HG03196 (cell line): Measurements from ENCODE around the gene KANSL1.

Experiments used
- ATAC-seq: cut with Tn5 transposase; IDR thresholded peaks from one replicate; pipeline ENCODE4 v1.9.1; 2021; ENCODE audit not compliant: unreplicated experiment

Gene KANSL1

DNA sequence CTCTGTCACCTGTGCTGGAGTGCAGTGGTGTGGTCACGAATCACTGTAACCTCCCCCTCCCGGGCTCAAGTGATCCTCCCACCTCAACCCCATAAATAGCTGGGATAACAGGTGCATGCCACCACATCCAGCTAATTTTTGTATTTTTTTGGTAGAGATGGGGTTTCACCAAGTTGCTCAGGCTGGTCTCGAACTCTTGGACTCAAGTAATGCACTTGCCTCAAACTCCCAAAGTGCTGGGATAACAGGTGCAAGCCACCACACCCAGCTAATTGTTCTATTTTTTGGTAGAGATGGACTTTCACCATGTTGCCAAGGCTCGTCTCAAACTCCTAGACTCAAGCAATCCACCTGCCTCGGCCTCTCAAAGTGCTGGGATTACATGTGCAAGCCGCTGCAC lies 107.7 kb downstream of the KANSL1 start:
- no peak for ATAC-seq

DNA sequence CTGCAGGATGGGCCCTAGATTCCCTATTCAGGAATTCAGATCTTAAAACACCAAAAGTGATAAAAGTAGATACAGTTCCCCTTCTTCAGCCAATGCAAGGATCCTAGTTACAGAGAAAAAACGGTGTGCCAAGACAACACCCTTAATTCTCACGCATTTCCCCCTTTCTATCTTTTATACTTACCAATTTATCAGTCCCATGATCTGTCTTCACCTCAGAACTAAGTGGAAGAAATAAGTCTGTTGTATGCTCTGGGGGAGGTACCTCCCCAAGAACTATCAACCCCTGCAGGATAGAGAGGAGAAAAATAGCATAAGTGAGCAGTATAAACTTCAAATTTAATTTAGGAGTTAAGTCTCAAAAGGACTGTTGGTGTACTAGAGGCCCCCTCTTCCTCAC lies 111.0 kb downstream of the KANSL1 start:
- ATAC-seq, result no peak

DNA sequence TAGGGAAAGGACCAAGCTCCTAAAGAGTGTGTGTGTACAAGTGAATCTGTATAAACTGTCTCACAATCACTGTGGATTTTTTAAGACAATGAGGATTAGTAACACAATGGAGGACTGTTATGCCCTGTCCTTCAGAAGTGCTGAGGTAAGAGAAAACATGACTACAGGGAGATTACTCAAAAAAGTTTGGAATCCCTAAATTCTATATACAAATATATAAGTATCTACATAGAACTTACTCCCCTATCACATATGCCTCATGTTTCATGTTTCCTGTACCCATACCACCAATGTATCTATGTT lies 112.3 kb downstream of the KANSL1 start:
- ATAC-seq, result no peak

DNA sequence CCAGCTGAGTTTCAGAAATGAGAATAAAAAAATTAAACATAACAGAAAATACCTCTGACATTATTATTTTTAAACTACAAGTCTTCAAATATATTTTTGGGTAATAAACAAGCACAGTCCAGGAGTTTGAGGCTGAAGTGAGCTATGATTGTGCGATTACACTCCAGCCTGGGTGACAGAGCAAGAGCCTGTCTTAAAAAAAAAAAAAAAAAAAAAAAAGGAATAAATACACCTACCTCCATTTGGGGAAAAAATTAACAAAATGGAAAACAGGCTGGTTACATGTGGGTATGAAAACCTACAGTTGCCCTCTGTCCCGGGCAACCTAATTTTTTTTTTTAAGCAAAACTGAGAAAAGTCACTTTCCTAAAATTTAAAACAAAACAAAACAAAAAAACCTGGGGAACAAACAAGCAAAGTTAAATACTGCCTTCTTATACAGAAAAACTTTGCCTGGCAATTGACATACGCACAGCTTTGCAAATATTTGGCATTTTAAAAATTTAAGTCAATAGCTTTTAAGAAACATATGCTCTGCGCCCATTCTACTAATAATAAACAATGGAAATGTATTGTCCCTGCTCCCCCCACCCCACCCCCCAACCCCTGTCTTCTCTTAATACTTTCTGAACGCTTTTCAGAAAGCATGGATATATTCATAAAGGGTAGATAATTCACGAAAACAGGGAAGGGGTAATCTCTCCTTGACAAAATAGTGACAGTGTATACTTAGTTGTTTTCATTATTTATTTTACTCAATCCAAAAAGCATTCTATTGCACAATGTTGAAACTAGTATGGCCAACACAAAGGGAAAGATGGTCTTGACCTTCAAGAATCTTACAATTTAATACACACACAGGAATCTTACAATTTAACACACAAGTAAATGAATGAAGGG lies 112.9 kb downstream of the KANSL1 start:
- no peak for ATAC-seq

DNA sequence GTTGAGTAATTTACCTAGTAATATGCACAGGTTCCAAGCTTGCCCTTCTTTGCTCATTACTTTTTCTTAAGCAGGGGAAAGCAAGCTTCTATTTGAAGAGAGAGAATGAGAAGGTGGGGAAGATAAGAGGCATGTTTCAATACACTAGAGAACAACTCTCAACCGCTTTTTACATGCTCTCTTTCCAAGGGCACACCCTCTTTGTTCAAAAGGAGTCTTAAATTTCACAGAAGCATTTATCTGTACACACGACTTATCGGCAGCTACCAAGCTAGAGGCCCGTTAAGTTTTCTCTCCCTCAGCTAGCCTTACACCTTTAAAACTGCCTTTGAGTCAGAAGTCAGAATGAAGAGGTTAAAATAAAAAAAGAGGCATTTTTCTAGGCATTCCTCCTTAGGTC lies 114.6 kb downstream of the KANSL1 start:
- no peak for ATAC-seq

DNA sequence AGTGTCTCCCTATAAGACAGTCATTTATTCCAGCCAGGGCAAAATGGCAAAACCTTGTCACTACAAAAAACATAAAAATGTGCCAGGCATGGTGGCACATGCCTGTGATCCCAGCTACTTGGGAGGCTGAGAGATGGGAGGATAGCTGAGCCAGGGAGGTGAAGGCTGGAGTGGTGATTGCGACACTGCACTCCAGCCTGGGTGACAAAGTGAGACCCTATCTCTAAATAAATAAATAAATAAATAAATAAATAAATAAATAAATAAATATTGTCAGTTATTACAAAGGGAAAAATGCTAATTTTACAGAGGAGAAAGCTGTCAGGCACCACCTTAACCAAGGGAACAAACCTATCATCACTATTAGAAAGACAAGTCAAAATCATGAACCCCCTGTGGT lies 118.7 kb downstream of the KANSL1 start:
- ATAC-seq, result no peak

DNA sequence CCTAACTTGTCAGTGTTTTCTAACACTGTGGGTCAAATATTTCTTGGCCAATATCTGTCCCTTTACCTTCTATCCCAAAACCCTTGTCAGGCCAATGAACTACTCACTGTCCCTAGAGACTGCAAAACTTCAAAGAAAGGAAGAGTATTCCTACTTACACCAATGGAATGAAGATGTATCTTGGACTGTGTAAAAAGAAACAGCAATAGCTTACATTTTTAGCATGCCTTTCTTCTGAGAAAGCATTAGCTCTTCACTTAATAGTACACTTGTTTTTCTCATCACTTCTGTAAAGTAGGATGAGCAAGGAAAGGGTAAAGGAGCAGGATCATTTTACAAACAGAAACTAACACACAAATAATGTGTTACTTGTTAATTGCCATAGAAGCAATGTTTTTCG lies 120.2 kb downstream of the KANSL1 start:
- no peak for ATAC-seq

DNA sequence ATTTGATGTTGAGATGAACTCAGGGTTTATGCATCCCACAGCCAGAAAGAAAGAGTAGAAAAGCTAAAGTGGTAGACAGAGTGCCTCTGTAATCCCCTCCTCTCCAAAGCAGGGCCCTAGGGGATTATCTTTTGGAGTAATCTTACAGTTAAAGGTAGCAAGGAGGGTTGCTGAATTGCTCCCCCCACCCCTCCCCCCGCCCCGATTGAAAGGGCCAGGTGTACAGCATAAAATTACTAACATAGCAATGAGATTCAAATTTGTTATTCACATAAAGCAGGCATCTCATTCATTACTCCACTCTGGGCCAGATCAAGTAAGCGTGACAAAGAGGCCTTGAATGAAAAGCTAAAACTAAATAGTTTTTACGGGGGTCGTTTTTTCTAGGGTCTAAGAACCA lies 121.4 kb downstream of the KANSL1 start:
- ATAC-seq, result no peak

DNA sequence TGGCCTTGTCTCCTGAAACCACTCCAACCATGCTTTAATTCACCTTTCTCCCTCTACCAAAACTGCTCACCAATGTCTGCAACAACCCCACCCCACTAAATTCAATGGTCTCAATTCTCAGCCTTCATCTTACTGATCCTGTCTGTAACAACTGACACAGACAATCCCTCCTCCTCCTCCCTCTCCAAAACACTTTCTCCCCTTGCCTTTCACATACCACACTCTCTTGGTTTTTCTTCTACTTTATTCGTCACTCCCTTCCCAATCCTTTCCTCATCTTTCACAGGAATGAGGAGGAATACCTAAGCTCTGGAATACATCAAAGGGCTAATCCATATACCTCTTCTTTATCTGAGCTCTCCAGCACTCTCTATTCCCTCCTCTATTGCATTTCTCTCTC lies 128.8 kb downstream of the KANSL1 start:
- ATAC-seq, result no peak

DNA sequence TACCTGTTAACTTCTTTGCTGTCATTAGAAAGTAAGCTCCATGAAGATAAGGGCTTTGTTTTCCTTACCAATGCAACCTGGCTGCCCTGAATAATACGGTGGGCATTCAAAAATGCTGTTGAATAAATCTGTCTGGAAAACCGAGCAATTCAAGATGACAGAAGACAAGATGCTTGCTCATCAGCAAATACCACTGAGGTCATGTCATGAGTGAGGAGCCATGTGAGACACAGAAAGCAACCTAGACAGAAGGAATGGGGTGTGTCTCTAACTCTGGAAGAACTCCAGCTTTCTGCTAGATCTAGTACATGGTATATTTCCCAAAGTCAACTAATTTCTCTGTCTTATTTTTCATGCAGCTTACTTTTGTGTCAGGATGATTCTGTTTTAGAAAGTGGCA lies 130.0 kb downstream of the KANSL1 start:
- no peak for ATAC-seq

DNA sequence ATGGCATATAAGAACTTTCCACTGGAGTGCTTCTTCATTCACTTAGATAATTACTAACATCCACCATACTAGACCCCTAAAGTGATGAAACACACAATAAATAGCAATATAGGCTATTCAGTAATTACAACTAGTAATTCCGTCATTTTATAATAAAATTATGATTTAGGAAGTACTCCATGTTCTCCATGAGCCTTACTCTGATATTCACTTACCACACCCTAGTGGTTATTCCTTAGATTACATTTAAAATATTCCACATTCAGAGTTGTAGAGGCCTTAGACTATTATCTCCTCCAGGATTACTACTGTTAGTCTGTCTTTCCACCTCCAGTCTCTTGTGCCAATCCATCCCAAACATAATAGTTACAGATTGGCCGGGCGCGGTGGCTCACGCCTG lies 131.8 kb downstream of the KANSL1 start:
- ATAC-seq, result no peak

DNA sequence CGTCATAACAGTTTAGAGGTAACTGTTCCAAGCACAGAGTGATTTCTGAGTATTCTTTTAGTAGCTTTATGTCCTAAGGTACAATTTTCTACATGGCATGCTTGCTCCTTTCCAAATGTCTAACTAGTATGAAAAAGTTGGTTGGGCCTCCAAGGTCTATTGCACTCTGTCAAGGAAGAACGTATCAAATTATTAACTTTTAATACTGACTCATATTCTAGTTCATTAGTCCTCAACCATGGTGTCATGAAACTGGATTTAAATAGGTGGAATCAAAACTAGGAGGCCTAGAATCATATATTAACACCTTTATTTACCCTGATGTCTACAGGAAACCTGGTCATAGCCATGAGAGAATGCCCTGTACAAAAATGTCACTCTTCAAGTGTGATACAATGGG lies 132.8 kb downstream of the KANSL1 start:
- no peak for ATAC-seq

DNA sequence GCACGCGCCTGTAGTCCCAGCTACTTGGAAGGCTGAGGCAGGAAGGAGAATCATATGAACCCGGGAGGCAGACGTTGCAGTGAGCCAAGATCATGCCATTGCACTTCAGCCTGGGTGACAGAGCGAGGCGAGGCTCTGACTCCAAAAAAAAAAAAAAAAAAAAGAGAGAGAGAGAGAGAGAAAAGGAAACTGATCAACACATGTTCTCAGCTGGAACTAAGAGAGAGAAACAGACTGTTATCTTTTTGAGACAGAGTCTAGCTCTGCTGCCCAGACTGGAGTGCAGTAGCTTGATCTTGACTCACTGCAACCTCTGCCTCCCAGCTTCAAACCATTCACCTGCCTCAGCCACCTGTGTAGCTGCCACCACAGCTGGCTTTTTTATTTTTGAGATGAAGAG lies 133.7 kb downstream of the KANSL1 start:
- no peak for ATAC-seq

DNA sequence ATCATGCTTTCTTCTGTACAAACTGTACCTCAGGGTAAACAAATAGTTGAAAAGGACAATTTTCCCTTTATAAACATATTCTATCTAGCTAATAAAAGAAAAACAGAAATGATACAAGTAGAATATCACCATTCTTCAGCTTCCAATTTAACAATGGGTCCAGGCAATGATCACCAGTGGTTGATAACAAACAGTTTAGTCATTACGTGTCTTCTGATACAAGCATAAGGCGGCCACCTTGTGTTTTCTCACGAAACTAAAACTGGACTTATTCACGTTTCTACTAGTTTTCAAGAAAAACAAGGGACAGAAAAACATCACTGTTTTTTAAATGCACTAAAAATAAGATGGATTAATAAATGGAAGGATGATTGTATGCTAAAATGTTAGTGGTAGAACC lies 135.9 kb downstream of the KANSL1 start:
- no peak for ATAC-seq

DNA sequence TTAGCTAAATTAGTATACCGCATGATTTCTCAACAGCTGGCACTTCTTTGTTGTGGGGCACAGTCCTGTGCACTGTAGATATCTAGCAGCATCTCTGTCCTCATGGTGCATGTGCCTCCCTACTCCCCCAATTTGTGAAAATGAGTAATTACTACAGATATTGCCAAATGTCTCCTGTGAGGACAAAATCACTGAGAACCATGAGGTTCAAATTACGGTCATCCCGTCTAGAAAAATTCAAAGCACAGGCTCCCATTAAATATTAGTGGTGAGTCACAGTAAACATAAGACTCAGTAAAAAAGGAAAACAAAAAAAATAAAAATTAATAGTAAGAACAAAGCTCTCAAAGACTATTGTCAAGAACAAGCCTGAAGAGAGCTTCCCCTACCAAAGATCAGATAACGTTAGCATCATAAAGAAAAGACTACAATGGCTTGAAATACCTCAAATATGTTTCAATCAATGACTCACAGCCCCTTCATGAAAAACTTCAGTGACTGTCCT lies 136.4 kb downstream of the KANSL1 start:
- no peak for ATAC-seq

DNA sequence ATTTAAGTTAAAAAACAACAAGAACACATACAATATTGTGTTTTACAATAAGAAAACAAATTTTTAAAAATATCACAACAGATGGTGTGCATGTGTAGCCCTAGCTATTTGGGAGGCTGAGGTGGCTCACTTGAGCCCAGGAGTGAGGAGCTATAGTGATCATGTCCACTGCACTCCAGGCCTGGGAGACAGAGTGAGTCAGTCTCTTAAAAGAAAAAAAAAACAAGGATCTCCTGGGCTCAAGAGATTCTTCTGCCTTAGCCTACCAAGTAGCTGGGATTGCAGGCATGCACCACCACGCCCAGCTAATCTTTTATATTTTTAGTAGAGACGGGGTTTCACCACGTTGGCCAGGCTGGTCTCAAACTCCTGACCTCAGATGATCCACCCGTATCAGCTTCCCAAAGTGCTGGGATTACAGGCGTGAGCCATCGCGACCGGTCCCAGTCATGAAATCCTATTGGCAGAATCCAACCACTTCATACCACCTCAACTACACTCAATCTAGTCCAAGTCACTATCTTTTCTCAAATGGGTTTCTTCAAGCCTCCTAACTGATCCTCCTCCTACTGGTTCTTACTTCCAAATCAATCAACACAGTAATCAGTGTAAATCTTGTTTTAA lies 139.2 kb downstream of the KANSL1 start:
- no peak for ATAC-seq

DNA sequence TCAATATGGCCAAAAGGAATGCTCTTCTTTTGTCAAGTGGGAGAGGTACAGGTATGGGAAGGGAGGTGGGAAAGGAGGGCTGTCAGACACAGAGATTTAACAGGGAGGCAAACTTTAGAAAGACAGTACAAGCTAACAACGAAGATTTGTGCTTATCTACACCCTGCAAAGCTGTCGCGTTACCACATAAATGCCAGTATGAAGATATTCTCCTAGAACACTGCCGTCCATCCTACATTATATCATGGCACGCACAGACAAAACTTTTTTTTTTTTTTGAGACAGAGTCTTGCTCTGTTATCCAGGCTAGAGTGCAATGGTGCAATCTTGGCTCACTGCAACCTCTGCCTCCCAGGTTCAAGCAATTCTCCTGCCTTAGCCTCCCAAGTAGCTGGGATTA lies 143.6 kb downstream of the KANSL1 start:
- ATAC-seq, result no peak

DNA sequence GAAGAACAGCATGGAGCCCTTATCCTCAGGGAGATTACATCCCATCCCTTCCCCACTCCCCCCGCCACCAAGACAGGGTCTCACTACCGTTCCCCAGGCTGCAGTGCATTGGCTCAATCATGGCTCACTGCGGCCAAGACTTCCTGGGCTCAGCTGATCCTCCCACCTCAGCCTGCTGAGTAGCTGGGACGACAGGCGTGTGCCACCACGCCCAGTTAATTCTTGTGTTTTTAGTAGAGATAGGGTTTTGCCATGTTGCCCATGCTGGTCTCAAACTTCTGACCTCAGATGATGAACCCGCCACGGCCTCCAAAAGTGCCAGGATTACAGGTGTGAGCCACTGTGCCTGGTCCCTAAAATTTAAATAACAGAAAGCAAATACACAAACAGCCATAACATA lies 145.4 kb downstream of the KANSL1 start:
- ATAC-seq, result no peak

DNA sequence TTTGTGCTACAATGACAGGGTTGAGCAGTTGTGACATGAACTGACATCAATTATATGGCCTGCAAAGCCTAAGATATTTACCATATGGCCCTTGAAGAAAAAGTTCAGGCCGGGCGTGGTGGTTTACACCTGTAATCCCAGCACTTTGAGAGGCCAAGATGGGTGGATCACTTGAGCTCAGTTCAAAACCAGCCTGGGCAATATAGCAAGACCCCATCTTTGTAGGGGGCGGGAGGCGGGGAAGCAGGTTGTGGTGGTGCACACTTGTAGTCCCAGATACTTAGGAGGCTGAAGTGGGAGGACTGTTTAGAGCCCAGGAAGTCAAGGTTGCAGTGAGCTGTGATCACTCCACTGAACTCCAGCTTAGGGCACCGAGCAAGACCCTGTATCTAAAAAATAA lies 145.8 kb downstream of the KANSL1 start:
- ATAC-seq, result no peak

DNA sequence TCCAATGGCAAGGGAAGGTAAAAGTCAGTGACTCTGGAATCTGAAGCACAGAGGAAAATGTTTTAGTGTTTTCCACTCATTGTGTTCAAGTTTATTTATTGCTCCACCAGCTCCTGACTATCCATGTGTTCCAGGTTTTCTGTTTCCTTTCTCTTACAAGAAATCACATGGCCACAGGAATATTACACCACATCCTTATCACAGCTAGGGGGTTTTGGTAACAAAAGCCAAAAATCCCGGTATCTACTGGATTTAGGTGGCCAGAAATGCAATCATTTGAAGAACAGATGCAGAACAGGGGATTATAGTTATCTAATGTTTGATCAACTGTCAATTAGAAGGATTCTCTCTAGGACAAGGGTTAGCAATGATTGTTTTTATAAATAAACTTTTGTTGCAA lies 146.3 kb downstream of the KANSL1 start:
- no peak for ATAC-seq

DNA sequence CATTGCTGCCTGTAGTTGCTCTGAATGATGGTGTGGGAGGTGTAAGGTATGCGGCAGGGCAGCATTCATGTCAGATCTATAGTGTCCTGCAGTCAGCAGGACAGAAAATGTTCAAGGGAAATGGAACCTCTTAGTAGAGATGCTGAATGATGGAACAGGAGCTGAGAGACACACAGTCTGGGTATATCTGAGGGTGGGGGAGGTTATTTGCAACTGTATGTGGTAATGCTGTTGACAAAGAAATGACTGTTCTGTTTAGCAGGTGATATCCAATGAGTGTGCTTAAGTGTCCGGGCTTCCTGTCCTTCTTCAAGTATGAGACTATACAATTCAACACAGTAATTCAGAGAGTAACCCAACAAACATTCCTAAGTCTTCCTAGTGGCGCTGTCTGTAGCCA lies 147.6 kb downstream of the KANSL1 start:
- ATAC-seq, result no peak

DNA sequence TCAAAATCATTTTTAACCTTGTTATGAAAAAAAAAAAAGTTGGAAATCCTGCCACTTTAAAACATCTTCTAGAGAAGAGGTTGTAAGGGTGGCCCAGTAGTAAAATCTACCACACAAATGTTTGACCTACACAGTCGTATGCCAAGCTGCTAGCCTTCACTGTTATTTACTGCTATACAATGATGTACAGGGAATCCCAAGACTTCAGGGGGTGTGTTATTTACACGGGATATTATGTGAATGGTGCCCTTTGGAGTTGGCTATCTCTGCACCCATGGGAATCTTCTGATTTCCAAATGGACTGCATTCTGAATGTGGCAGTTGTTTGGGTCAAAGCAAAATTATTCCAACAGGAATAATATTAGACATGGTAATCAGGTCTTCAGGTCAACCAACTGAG lies 148.2 kb downstream of the KANSL1 start:
- ATAC-seq, result no peak
